GM21723 (cell line): ENCODE results near the gene LCN1.
"Not testable (repeated sequence)": the region's sequence is repeated elsewhere in the genome, so short reads cannot be mapped to it uniquely, and the experiment has no call there.

Experiments
- ATAC-seq: cut with Tn5 transposase; IDR thresholded peaks from one replicate; pipeline ENCODE4 v1.9.1; 2021; ENCODE audit warnings: mild to moderate bottlenecking, moderate library complexity; ENCODE audit not compliant: unreplicated experiment

LCN1 gene

GRCh38 chr9:135504262-135505243, 16.7 kb upstream of the LCN1 start:
- no peak for ATAC-seq

DNA sequence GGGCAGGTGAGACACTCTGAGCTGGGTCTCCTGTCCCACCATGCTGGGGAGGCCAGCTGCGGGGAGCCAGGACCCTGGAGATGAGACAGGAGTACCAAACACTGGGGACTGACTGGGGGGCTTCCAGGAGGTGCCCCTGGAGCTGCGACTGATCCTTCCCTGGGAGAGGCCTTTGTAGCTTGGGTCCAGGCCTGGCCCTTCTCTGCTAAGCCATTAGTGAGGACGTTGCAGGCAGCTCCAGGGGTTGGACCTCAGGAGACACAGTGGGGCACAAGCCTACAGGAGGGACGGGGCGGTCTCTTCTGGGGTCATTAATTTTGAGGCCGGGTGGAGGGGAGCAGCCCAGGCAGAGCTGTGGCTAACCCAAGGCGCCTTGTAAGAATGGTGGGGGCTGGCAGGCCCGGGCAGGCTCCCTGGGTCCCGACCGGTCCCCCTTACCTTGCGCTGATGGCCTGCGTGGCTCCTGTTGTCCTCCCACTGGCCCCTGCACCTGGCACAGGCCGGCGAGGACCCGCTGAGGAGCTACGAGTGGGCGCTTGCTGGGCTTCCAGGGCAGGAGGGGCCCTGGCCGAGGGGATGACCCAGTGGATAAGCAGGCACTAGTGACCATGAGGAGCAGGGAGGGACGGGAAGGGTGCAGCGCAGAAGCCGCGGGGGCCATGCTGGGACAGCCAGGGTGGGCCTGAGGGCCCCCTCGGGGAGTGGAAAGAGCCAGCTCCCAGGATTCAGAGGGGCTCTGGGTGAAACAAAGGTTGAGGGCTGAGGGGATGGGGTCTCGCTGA, 15.6 kb upstream of the LCN1 start:
- no peak for ATAC-seq

- no peak for ATAC-seq
Observed at GRCh38 chr9:135506327-135507103, 14.7 kb upstream of the LCN1 start.

DNA sequence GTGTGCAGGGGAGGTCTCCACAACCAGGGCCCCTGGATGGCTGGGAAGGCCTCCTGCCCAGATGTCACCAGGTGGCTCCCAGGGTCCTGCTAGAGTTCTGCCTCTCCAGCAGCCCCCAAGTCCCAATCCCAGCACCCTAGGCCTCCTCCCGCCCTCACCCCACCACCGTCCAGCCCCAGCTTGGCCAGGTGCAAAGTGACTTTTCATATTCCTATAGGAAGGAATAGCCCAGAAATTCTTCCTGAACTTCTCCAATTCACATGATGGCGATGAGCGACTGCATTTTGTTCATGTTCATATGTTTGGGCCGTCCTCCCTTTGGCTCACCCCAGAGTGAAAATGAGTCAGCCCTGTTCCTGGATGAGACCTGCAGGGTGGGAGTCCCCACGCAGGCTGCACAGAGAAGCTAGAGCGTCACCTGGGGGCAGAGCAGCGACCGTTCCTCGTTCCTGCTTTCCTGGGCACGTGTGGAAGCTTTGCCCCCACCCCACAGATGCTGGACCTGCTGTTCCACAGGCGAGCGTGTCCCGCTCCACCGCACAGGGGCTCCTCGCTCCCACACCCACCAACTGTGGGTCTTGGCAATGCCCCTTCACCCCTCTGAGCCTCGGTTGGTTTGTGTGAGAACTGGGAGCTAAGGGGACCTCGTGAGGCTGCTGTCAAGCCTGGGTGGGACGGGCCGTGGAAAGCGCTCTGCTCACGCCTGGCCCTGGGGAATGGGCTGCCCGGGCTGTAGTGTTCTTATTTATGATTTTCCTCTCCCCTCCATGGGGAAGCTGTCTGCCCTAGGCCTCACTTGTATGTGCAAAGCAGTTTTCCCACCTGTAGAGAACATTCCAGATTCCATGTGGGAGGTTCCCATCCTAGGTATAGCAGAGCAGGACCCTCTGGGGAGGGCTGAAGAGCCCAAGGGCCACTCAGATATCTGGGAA, 13.9 kb upstream of the LCN1 start:
- no peak for ATAC-seq

DNA sequence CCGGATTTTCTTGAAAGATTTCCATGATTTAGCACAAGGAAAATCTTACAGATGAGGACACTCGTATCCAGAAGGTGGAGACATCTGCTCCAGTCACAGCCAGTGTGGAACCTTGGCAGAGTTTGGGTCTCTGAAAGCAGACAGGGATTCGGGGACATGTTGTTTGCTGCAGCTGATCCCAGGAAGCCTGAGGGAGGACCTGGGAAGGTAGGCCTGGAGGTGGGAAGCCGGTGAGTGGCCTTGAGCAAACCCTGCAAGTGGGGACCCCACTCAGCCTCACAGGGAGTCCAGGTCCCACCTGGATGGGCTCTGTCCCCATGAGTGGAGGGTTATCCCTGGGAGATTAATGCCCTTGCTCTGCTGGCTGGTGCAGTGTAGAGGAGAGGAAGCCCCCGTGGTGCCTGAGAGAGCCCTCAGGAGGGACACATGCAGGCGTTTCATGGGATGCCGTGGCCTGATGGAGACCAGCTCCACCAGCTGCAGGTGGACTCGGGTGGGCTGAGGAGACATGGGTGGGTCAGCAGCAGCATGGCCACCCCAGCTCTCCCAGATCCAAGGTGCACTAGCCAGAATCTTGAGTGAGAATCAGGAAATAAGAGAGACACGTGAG, 12.9 kb upstream of the LCN1 start:
- ATAC-seq: no peak

GRCh38 chr9:135509458-135509857, 11.8 kb upstream of the LCN1 start:
- ATAC-seq: no peak

DNA sequence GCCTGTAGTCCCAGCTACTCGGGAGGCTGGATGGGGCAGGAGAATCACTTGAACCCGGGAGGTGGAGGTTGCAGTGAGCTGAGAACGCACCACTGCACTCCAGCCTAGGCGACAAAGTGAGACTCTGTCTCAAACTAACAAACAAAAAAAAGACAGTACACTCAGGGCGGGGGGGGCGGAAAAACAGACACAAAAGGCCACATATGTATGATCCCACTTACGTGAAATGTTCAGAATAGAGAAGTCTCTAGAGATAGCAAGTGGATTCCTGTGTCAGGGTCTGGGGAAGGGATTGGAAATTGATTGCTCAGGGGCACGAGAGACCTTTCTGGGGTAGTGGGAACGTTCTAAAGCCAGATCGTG, 9.0 kb upstream of the LCN1 start:
- no peak for ATAC-seq

GRCh38 chr9:135512904-135513303, 8.3 kb upstream of the LCN1 start:
- no peak for ATAC-seq

DNA sequence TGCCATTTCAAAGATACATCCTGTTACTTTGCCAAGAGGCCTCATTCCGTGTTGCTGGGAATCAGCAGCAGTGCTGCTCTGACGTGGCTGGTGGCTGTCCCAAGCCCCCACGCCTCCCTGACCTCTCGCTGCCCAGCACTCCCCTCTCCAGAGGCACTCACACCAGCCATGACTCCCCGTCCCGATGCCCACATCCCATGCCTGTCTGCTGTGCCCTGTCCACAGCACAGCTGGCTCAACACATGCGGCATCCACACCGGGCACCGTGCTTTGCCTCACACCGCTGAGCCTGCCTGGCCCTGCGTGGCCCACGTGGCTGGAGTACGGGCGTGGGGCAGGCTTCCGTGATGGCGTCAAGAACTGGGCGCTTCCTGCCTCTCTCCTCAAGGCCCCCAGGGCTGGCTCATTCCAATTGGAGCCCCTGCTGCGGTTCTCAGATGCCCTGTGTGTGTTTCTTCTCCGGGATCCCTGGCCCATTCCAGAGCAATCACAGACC, 7.8 kb upstream of the LCN1 start:
- no peak for ATAC-seq

DNA sequence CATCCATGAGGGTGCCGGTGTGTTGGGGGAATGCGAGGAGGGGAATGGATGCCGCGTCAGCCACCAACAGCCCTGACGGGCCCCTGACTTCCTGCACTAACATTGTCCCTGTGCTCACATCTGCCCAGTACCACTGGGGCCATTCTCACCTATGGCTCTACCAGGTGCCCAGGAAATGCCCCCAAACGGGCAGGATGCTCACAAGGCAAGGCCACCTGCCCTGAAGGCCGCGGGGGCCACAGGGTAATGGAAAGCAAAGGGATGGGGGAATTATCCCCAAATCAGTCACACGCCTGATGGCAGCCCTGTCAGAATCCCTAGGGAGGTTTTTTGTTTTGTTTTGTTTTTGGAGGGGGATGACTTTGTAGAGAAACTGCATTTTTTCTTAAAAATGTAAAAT, 7.3 kb upstream of the LCN1 start:
- ATAC-seq: not testable (repeated sequence)

DNA sequence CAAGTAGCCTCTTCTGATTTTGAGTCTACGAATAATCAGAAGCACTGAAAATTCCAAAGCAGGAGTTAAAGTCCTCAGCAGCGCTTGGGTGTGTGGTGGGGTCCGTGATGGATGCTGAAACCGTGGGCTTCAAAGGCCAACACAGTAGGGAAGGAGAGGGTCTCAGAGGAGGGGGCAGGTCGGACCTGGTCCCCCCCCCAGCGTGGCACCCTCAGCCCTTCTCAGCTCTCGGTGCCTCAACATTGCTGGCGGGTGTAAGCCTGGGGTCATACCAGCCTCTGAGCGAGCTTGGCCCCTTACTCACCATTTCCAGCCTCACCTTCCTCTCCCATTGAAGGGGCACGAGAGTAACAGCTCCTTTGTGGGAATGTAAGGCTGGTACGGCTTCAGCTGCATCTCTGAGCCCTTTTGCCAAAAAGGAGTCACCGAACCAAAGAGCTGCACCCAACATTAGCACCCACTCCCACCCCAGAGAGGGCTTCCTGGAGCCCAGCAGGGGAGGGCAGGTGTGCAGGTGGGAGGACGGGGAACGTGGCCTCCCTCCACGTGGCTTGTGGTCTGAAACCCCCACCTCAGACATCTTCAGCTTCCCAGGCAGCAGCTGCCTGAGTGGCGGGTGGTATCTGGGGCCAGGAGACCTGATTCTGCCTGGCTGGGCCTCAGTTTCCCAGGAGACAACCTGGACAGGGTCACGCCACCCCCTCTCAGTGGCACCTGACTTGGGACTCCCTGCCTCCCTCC, 6.7 kb upstream of the LCN1 start:
- ATAC-seq: no peak

GRCh38 chr9:135515083-135515951, 5.9 kb upstream of the LCN1 start:
- no peak for ATAC-seq

DNA sequence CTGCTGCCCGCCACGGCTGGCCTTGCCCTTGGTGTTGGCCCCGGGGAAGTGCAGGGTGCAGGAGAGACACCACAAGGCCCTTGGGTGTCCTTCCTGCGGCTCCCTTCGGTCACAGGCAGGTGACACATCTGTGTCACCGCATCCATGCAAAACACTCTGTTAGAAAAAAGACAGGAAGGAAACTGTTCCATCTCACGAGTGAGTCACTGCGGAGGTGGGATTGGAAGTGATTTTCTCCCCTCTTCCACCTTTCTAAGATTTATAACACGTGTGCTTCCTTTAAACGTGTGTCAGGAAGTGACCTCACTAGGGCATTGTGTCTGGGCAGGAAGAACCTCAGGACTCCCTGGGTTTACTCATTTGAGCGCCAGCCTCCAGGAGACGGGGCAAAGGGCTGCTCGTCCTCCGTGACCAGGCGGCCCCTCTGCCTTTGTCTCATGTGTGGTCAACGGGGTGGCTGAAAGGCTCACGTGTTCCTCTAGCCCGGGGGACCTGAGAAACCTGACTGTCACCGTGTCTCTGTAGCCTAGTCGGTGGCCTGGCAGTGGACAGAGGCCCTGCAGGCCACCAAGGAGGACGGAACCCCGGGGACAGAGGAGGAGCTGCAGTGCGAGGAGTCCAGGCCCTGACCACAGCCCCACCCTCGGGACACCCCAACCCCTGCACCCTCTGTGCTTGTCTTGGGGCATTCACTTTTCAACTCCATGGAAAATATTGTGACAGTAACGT, 4.9 kb upstream of the LCN1 start:
- ATAC-seq: no peak

DNA sequence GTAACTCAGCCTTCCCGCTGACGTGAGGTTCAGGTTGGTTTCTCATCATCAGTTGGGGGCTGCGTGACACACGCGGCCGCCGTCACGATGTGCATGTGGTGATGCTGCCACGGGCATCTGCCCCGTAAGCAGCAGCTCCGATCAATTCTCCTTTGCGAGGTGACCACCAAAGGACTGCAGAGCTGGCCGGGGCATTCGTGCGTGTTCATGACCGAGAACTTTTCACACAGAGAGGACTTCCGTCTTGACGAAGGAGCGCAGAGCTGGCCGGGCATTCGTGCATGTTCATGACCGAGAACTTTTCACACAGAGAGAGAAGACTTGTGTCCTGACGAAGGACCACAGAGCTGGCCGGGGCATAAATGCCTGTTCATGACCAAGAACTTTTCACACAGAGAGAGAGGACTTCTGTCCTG, 3.8 kb upstream of the LCN1 start:
- ATAC-seq: no peak

GRCh38 chr9:135519179-135519971, 1.9 kb upstream of the LCN1 start:
- ATAC-seq: no peak

DNA sequence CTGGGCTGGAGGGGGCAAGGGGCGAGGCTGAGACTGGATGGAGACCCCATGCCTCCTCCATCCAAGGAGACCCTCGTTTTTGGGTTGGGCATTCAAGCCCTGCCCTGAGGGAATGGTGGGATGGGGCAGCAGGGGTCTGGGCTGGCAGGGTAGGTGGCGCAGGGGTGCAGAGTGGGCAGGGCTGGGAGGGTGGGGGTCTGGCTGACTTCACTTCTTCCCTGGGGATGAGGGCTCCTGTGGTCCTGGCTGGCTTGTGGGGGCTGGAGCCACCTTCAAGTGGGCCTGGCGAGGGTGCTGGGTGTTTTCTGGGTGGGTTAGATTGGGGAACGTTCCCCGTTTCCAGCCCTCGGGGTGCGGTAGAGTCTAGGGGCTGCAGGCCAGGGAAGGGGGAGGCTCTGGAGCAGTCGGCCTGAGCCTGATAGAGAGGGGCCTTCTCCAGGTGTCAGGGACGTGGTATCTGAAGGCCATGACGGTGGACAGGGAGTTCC, 412 bp downstream of the LCN1 start:
- no peak for ATAC-seq
